K562 (cell line): Measurements from ENCODE around the gene ZNF837. TPM values are rescaled to one million over a fixed set of nuclear protein-coding genes. Genes with fewer than 3 reads are reported as not detected.

Experiments used
- ATAC-seq: fragments of 200-7000 bp; cut with Tn5 transposase; 3 replicates; pipeline ENCODE4 v1.9.1; 2020; ENCODE audit warnings: moderate library complexity
- BruUV-seq: library from RNA; stranded (reverse); fragments of 400-500 nt; replicated peaks from 2 replicates; lab custom pipeline; 2021; lab: Mats Ljungman, UMichigan
- CTCF ChIA-PET: fragments of 300-600 bp; formaldehyde crosslinking; extraction: SDS; loops from one replicate; lab custom pipeline; 2021; ENCODE audit warnings: low intra/inter-chr PET ratio; lab: Yijun Ruan, JAX
- POLR2A ChIA-PET: fragments of 300-600, 350-650 bp; sonication (Branson Sonifier 250); formaldehyde crosslinking; extraction: SDS; loops from one replicate; lab custom pipeline; 2021; ENCODE audit warnings: antibody characterized with exemption, inconsistent platforms; lab: Yijun Ruan, JAX
- DNase-seq, 4 experiments: peaks; one replicate each; pipeline versions ENCODE4 v3.0.0 to v3.0.0-alpha.2; 2011 to 2018; ENCODE audit warnings: low spot score in 3 of 4, mixed read lengths in 3 of 4; ENCODE audit errors: extremely low read depth in 1 of 4
- FAIRE-seq: peaks from 2 replicates; lab custom pipeline; 2011; peaks lifted over from hg19 to GRCh38; lab: Jason Lieb, UNC
- H2AFZ ChIP-seq: 2 replicates; pipeline ENCODE4 v1.6.0; 2011; ENCODE audit warnings: low read depth, low read length, control low read depth, inconsistent platforms
- H3K27ac ChIP-seq: fragments of 200-600 bp; 3 replicates; pipeline ENCODE4 v1.8.0; 2011; ENCODE audit warnings: low read depth, mild to moderate bottlenecking, control low read depth, inconsistent platforms, low read length, moderate library complexity, mixed read lengths; ENCODE audit errors: extremely low read depth
- H3K27me3 ChIP-seq, 2 experiments: fragments of 300-600 bp in 1 of 2; 2 replicates in 1 of 2; 3 replicates in 1 of 2; pipeline versions ENCODE4 v1.6.0 to v1.8.0; 2011; ENCODE audit warnings: inconsistent platforms in 2 of 2, low read length in 2 of 2, mild to moderate bottlenecking in 1 of 2, mixed read lengths in 1 of 2, moderate library complexity in 1 of 2; ENCODE audit not compliant: control insufficient read depth in 2 of 2, insufficient read depth in 2 of 2
- H3K36me3 ChIP-seq: fragments of 300-600 bp; 3 replicates; pipeline ENCODE4 v1.8.0; 2011; ENCODE audit warnings: mild to moderate bottlenecking, low read length, inconsistent platforms; ENCODE audit not compliant: control insufficient read depth, insufficient read depth
- H3K4me1 ChIP-seq, 2 experiments: fragments of 200-600 bp in 1 of 2; replicated peaks in 1 of 2; 2 replicates in 1 of 2; 3 replicates in 1 of 2; pipeline versions ENCODE4 v1.5.1 to v1.8.0; 2011; ENCODE audit warnings: inconsistent platforms in 2 of 2, low read length in 2 of 2, mild to moderate bottlenecking in 1 of 2, mixed read lengths in 1 of 2, moderate library complexity in 1 of 2; ENCODE audit not compliant: control insufficient read depth in 2 of 2, insufficient read depth in 2 of 2
- H3K4me2 ChIP-seq: 2 replicates; pipeline ENCODE4 v1.6.1; 2011; ENCODE audit warnings: low read length, control low read depth, inconsistent platforms, mixed read lengths; ENCODE audit not compliant: insufficient read depth
- H3K4me3 ChIP-seq: fragments of 200-600 bp; sonication (generic), shearing (Covaris generic); 2 replicates; pipeline ENCODE4 v1.5.1; 2016; ENCODE audit warnings: control low read depth, inconsistent platforms
- H3K79me2 ChIP-seq: fragments of 200-600 bp; 3 replicates; pipeline ENCODE4 v1.8.0; 2011; ENCODE audit warnings: low read length, inconsistent platforms; ENCODE audit not compliant: control insufficient read depth, insufficient read depth
- H3K9ac ChIP-seq, 2 experiments: 2 replicates each; pipeline versions ENCODE4 v1.6.0 to v1.6.1; 2011; ENCODE audit warnings: low read depth in 2 of 2, low read length in 2 of 2, control low read depth in 1 of 2, inconsistent platforms in 1 of 2, mild to moderate bottlenecking in 1 of 2, mixed read lengths in 1 of 2; ENCODE audit not compliant: insufficient read depth in 1 of 2
- H3K9me1 ChIP-seq: one replicate; pipeline ENCODE4 v1.6.0; 2011; ENCODE audit warnings: inconsistent platforms, mild to moderate bottlenecking, low read length, moderate library complexity; ENCODE audit not compliant: control insufficient read depth, insufficient read depth
- H3K9me3 ChIP-seq: replicated peaks from 2 replicates; pipeline ENCODE4 v1.5.1; 2011; ENCODE audit warnings: low read depth, low read length, inconsistent platforms; ENCODE audit not compliant: control insufficient read depth, insufficient read depth
- H4K20me1 ChIP-seq: replicated peaks from 2 replicates; pipeline ENCODE4 v1.6.1; 2011; ENCODE audit warnings: low read length, inconsistent platforms, mixed read lengths; ENCODE audit not compliant: control insufficient read depth, insufficient read depth
- BRD4 ChIP-seq: fragments of 200-600 bp; sonication (generic); IDR thresholded peaks from 2 replicates; pipeline ENCODE4 v1.6.1; 2017; ENCODE audit warnings: inconsistent platforms
- ELK3 ChIP-seq: fragments of 450-650 bp; formaldehyde crosslinking; IDR thresholded peaks from 2 replicates; pipeline ENCODE4 v1.4.0; 2020; ENCODE audit warnings: mild to moderate bottlenecking
- FOSL1 ChIP-seq: fragments of 200-800 bp; sonication (Bioruptor generic); conservative IDR thresholded peaks from 2 replicates; pipeline ENCODE4 v1.6.1; 2016; ENCODE audit warnings: missing genetic modification characterization, missing compliant biosample characterization
- FOXP4 ChIP-seq: sonication (generic); formaldehyde crosslinking; IDR thresholded peaks from 2 replicates; pipeline ENCODE4 v1.8.0; 2022; ENCODE audit warnings: mild to moderate bottlenecking, missing genetic modification reagents, borderline replicate concordance
- GATA2 ChIP-seq: sonication (generic); formaldehyde crosslinking; IDR thresholded peaks from 2 replicates; pipeline ENCODE4 v1.4.0; 2020; ENCODE audit warnings: mild to moderate bottlenecking, missing genetic modification reagents
- HMBOX1 ChIP-seq: sonication (generic); IDR thresholded peaks from 2 replicates; pipeline ENCODE4 v1.6.1; 2016
- HOMEZ ChIP-seq: fragments of 250-450 bp; sonication (Bioruptor Pico); IDR thresholded peaks from 2 replicates; pipeline ENCODE4 v1.4.0; 2020; ENCODE audit warnings: mild to moderate bottlenecking, moderate library complexity
- JUND ChIP-seq, 2 experiments: IDR thresholded peaks; 2 replicates in 1 of 2; 3 replicates in 1 of 2; pipeline ENCODE4 v1.6.1; 2011; ENCODE audit warnings: borderline replicate concordance in 2 of 2, low read depth in 2 of 2, low read length in 2 of 2, improper control_type of control experiment in 1 of 2, missing biosample characterization in 1 of 2, missing genetic modification characterization in 1 of 2, missing genetic modification reagents in 1 of 2
- SP1 ChIP-seq: sonication (generic); formaldehyde crosslinking; IDR thresholded peaks from 2 replicates; pipeline ENCODE4 v1.8.1; 2022; ENCODE audit warnings: mild to moderate bottlenecking, missing genetic modification reagents
- TFAP4 ChIP-seq: sonication (generic); formaldehyde crosslinking; IDR thresholded peaks from 2 replicates; pipeline ENCODE4 v1.8.0; 2022; ENCODE audit warnings: missing genetic modification reagents, mild to moderate bottlenecking, moderate library complexity, borderline replicate concordance
- ZNF436 ChIP-seq: fragments of 250-450, 450-650 bp; sonication (Bioruptor Pico); formaldehyde crosslinking; IDR thresholded peaks from 2 replicates; pipeline ENCODE4 v1.7.0; 2020; ENCODE audit warnings: mild to moderate bottlenecking
- WGBS: fragments of 100-300 bp; shearing (Covaris generic); methylation state at CpG from one replicate; pipeline ENCODE4 v1.1.6; 2016; ENCODE audit warnings: low coverage, mixed read lengths; ENCODE audit not compliant: insufficient coverage; ENCODE audit errors: missing lambda C conversion rate; 5-methylcytosine and 5-hydroxymethylcytosine counted together
- in situ Hi-C: fragments of 300-500 bp; cut with MboI; formaldehyde crosslinking; loops from 4 replicates; pipeline ENCODE4 v1.15.0; 2018; ENCODE audit warnings: inconsistent platforms, mixed read lengths
- intact Hi-C: fragments of 100-400 bp; cut with micrococcal nuclease; formaldehyde crosslinking; loops from 2 replicates; pipeline ENCODE4 v1.14.2; 2022
- polyA plus RNA-seq, 8 experiments: library from polyadenylated mRNA; depleted of rRNA in 4 of 8; stranded (reverse) in 5 of 8; unstranded in 3 of 8; fragments of >200 nt; fragmentation: Nextera tagmentation in 2 of 8; fragmentation: Illumina TruSeq in 1 of 8; extraction: Ambion mirVana in 2 of 8; extraction: Trizol in 1 of 8; gene quantifications; 2 replicates each; pipeline versions ENCODE4 v1.2.1 to v1.2.3, GENCODE V29; 2011 to 2014; ENCODE audit warnings: inconsistent platforms in 1 of 8, missing spikeins in 1 of 8
- total RNA-seq, 7 experiments: library from RNA; depleted of rRNA in 6 of 7; stranded (reverse); fragments of >200 nt in 6 of 7; fragmentation: Illumina TruSeq in 2 of 7; extraction: Trizol in 2 of 7; gene quantifications; 2 replicates each; pipeline versions ENCODE4 v1.2.1 to v1.2.3, GENCODE V29; 2011 to 2021; ENCODE audit warnings: low replicate concordance in 1 of 7

ZNF837 gene
- total and polyA plus RNA-seq, 9 of the 15 experiments (the other 6 are each of a cell fraction or from before 2014, with no cell fraction given), result 0.11 to 2.1 (median 0.57) TPM; not detected in 4

GRCh38 chr19:58332697-58333096, 48.1 kb downstream of the ZNF837 start (continued):
- TF ChIP-seq HOMEZ (CRISPR knock-in tag), result no peak

- Histone ChIP-seq H4K20me1 (peaks cover 4% of the 10 kb centered on the region; the same call in 1 of the 2 replicates), H3K27ac (peak overlapping the region; percentile 25; the same call in 1 of the 3 replicates), H3K9me3 (no peaks in the 10 kb centered on the region), H3K4me3 (no peak overlapping the region), H3K79me2 (peaks cover 47% of the 10 kb centered on the region), H3K4me1 (peaks cover 26 to 33% of the 10 kb centered on the region in 2 experiments; a peak in 4 of 5 replicates), H3K4me2 (peak overlapping the region; percentile 44; the same call in 1 of the 2 replicates), H3K36me3 (peaks cover 10% of the 10 kb centered on the region; the same call in 2 of the 3 replicates), H2AFZ (no peak overlapping the region), H3K9me1 (peaks cover 2% of the 10 kb centered on the region), H3K27me3 (no peaks in the 10 kb centered on the region), H3K9ac (no peak overlapping the region)
- TF ChIP-seq FOSL1 (tag) (peak; percentile 83), FOXP4 (CRISPR knock-in tag) (0 out of 2 replicates have a peak, but pooled peaks have one; percentile 20), JUND (IDR thresholded peaks at IDR 0.05; ENCODE audit: borderline replicate concordance, low read depth, low read length) (peak; percentile 10; the same call in 1 of the 2 replicates), JUND (tag; IDR thresholded peaks at IDR 0.05; ENCODE audit: borderline replicate concordance, low read depth, low read length) (0 out of 3 replicates have a peak, but pooled peaks have one; percentile 38), GATA2 (CRISPR knock-in tag) (0 out of 2 replicates have a peak, but pooled peaks have one; percentile 20), SP1 (CRISPR knock-in tag) (peak; percentile 35; the same call in 1 of the 2 replicates), TFAP4 (peak; percentile 61), BRD4 (no peak), ELK3 (CRISPR knock-in tag) (no peak), HMBOX1 (0 out of 2 replicates have a peak, but pooled peaks have one; percentile 31), ZNF436 (CRISPR knock-in tag) (no peak)
- ChIA-PET POLR2A (interaction anchor here (0.6 to 1.3 kb wide), 7 partner anchors 17 to 631 kb away, joined by 3 to 4 read pairs (median 3); no protein-coding TSS in a partner anchor), CTCF (no interaction called here)
- in situ Hi-C loops, result no loop called here
- peak; percentile 71 for FAIRE-seq
- intact Hi-C loops, result no loop called here
- BruUV-seq, result no TSS peak
- no peak for ATAC-seq
- 26% methylated on average over 4 of the region's 4 CpGs for WGBS
- peak; percentile 48 to 66 (median 54) for DNase-seq
Measured at GRCh38 chr19:58330458-58330857, 50.4 kb downstream of the ZNF837 start.
